ENCODE measurements around the gene NUP210. TPM values are rescaled to one million over a fixed set of nuclear protein-coding genes. Genes with fewer than 3 reads are reported as not detected.
A peak's percentile ranks its signal among the peaks of the same experiment; 100 is the strongest.

The NUP210 gene
- total and polyA plus RNA-seq, 2 of the 13 experiments (the other 11 are each of a cell fraction or from before 2014, with no cell fraction given) = 31.6 to 35.2 TPM

DNA sequence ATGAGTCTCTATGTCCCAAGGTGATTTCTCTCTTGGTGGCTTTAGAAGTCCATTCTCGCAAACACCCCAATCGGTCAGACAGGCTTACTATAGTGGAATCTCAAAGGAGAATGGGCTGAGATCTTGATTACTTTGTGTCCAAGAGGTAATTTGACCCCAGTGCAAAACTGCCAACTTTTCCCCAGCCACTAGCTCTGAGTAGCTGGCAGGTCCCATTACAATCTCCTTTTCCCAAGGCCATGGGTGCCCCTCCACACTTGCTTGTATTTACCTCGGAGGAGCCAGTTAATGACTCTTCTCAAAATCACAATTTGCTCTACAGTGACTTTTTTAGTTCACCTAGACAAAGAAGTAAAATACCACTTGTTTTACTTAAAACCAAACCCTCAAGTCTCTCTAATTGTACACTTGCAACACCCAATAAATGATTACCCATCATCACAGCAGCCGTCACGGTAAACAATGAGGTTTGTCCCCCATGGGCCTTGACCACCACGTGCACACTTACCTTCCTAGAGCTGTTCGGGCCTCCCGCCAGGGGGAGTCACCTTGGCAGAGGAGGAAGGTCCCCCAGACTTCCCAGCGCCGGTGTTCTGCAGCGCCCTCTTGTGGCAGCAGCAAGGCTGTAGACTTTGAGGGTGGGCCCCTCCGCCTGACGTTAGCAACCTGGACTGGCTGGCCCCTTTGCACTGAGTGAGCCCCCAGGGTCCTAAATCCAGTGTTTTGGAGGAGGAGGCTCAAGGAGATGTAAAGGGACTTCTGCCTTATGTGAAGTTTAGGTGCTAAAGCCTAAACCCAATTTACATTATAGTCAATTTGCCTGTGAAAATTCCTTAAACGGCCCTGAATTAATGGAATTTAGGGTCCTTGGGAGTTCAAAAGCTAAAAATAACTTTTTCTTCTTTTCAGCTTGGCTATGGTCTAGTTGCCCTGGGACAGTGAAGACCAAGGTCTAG lies 41.3 kb upstream of the NUP210 start (continued):
- TF ChIP-seq, protein P1, sequence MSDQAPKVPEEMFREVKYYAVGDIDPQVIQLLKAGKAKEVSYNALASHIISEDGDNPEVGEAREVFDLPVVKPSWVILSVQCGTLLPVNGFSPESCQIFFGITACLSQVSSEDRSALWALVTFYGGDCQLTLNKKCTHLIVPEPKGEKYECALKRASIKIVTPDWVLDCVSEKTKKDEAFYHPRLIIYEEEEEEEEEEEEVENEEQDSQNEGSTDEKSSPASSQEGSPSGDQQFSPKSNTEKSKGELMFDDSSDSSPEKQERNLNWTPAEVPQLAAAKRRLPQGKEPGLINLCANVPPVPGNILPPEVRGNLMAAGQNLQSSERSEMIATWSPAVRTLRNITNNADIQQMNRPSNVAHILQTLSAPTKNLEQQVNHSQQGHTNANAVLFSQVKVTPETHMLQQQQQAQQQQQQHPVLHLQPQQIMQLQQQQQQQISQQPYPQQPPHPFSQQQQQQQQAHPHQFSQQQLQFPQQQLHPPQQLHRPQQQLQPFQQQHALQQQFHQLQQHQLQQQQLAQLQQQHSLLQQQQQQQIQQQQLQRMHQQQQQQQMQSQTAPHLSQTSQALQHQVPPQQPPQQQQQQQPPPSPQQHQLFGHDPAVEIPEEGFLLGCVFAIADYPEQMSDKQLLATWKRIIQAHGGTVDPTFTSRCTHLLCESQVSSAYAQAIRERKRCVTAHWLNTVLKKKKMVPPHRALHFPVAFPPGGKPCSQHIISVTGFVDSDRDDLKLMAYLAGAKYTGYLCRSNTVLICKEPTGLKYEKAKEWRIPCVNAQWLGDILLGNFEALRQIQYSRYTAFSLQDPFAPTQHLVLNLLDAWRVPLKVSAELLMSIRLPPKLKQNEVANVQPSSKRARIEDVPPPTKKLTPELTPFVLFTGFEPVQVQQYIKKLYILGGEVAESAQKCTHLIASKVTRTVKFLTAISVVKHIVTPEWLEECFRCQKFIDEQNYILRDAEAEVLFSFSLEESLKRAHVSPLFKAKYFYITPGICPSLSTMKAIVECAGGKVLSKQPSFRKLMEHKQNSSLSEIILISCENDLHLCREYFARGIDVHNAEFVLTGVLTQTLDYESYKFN (CRISPR knock-in tag; conservative IDR thresholded peaks at IDR 0.05) = peak; percentile 46; the same call in 1 of the 2 replicates
- TF ChIP-seq GATAD2A (CRISPR knock-in tag; IDR thresholded peaks at IDR 0.05) (peak; percentile 88), ZNF619 (CRISPR knock-in tag; IDR thresholded peaks at IDR 0.05) (0 out of 2 replicates have a peak, but pooled peaks have one; percentile 45), SP1 (IDR thresholded peaks at IDR 0.05) (no peak), SP1 (CRISPR knock-in tag; IDR thresholded peaks at IDR 0.05) (peak; percentile 69), HNF4G (IDR thresholded peaks at IDR 0.05; ENCODE audit: borderline replicate concordance, low read depth, low read length) (0 out of 2 replicates have a peak, but pooled peaks have one; percentile 13), HNF4G (CRISPR knock-in tag; IDR thresholded peaks at IDR 0.05; ENCODE audit: borderline replicate concordance, low read depth) (no peak; the same call in 1 of the 2 replicates), CHD2 (IDR thresholded peaks at IDR 0.05; ENCODE audit: low read depth, low read length) (no peak), ZNF652 (CRISPR knock-in tag; IDR thresholded peaks at IDR 0.05; ENCODE audit: borderline replicate concordance, low read depth) (no peak; the same call in 1 of the 2 replicates), NFE2L1 (CRISPR knock-in tag; IDR thresholded peaks at IDR 0.05; ENCODE audit: borderline replicate concordance) (no peak), ZBTB7B (CRISPR knock-in tag; IDR thresholded peaks at IDR 0.05) (peak; percentile 95), KLF12 (CRISPR knock-in tag; IDR thresholded peaks at IDR 0.05; ENCODE audit: borderline replicate concordance) (peak; percentile 17; the same call in 1 of the 2 replicates), PPARG (CRISPR knock-in tag; conservative IDR thresholded peaks at IDR 0.05) (peak; percentile 40; the same call in 1 of the 2 replicates), ZMYM3 (CRISPR knock-in tag; IDR thresholded peaks at IDR 0.05) (peak; percentile 85; the same call in 1 of the 2 replicates), ZNF563 (CRISPR knock-in tag; IDR thresholded peaks at IDR 0.05) (peak; percentile 63; the same call in 1 of the 2 replicates)
- TF ChIP-seq, protein P2, sequence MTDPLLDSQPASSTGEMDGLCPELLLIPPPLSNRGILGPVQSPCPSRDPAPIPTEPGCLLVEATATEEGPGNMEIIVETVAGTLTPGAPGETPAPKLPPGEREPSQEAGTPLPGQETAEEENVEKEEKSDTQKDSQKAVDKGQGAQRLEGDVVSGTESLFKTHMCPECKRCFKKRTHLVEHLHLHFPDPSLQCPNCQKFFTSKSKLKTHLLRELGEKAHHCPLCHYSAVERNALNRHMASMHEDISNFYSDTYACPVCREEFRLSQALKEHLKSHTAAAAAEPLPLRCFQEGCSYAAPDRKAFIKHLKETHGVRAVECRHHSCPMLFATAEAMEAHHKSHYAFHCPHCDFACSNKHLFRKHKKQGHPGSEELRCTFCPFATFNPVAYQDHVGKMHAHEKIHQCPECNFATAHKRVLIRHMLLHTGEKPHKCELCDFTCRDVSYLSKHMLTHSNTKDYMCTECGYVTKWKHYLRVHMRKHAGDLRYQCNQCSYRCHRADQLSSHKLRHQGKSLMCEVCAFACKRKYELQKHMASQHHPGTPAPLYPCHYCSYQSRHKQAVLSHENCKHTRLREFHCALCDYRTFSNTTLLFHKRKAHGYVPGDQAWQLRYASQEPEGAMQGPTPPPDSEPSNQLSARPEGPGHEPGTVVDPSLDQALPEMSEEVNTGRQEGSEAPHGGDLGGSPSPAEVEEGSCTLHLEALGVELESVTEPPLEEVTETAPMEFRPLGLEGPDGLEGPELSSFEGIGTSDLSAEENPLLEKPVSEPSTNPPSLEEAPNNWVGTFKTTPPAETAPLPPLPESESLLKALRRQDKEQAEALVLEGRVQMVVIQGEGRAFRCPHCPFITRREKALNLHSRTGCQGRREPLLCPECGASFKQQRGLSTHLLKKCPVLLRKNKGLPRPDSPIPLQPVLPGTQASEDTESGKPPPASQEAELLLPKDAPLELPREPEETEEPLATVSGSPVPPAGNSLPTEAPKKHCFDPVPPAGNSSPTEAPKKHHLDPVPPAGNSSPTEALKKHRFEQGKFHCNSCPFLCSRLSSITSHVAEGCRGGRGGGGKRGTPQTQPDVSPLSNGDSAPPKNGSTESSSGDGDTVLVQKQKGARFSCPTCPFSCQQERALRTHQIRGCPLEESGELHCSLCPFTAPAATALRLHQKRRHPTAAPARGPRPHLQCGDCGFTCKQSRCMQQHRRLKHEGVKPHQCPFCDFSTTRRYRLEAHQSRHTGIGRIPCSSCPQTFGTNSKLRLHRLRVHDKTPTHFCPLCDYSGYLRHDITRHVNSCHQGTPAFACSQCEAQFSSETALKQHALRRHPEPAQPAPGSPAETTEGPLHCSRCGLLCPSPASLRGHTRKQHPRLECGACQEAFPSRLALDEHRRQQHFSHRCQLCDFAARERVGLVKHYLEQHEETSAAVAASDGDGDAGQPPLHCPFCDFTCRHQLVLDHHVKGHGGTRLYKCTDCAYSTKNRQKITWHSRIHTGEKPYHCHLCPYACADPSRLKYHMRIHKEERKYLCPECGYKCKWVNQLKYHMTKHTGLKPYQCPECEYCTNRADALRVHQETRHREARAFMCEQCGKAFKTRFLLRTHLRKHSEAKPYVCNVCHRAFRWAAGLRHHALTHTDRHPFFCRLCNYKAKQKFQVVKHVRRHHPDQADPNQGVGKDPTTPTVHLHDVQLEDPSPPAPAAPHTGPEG (CRISPR knock-in tag; IDR thresholded peaks at IDR 0.05) = 0 out of 2 replicates have a peak, but pooled peaks have one; percentile 28
- TF ChIP-seq, protein P3, sequence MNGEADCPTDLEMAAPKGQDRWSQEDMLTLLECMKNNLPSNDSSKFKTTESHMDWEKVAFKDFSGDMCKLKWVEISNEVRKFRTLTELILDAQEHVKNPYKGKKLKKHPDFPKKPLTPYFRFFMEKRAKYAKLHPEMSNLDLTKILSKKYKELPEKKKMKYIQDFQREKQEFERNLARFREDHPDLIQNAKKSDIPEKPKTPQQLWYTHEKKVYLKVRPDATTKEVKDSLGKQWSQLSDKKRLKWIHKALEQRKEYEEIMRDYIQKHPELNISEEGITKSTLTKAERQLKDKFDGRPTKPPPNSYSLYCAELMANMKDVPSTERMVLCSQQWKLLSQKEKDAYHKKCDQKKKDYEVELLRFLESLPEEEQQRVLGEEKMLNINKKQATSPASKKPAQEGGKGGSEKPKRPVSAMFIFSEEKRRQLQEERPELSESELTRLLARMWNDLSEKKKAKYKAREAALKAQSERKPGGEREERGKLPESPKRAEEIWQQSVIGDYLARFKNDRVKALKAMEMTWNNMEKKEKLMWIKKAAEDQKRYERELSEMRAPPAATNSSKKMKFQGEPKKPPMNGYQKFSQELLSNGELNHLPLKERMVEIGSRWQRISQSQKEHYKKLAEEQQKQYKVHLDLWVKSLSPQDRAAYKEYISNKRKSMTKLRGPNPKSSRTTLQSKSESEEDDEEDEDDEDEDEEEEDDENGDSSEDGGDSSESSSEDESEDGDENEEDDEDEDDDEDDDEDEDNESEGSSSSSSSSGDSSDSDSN (CRISPR knock-in tag; IDR thresholded peaks at IDR 0.05) = peak; percentile 51; the same call in 1 of the 2 replicates

Data from HepG2 (cell line).